ENCODE data around the gene TAS2R60. TPM values are rescaled to one million over a fixed set of nuclear protein-coding genes. Genes with fewer than 3 reads are reported as not detected.

Gene TAS2R60
- polyA plus RNA-seq, 1 of the 3 experiments (the other 2 are of a cell fraction): not detected

GRCh38 chr7:143407287-143408251 is 35.7 kb upstream of the TAS2R60 start:
- TF ChIP-seq PBX3 (IDR thresholded peaks at IDR 0.05): peak; percentile 35; the same call in 1 of the 2 replicates
- no peak for TF ChIP-seq ZBTB33 (IDR thresholded peaks at IDR 0.05; ENCODE audit: borderline replicate concordance, low read depth)
- no peak for TF ChIP-seq POLR2AphosphoS5 (IDR thresholded peaks at IDR 0.05; ENCODE audit: low read depth, low read length)
- no peak for DNase-seq
- 83% methylated on average over 12 of the region's 13 CpGs for WGBS (ENCODE audit: low lambda C conversion rate)
- no peaks in the 10 kb centered on the region for H3F3A ChIP-seq (replicated peaks; ENCODE audit: insufficient read depth)
- H3K79me2 ChIP-seq (ENCODE audit: insufficient read depth): no peaks in the 10 kb centered on the region
- H3K4me1 ChIP-seq (ENCODE audit: control insufficient read depth in 1 of 2, insufficient read depth in 2 of 2, low read depth in 1 of 2, low read length in 1 of 2): peaks cover 4 to 23% of the 10 kb centered on the region in 2 experiments; a peak in 3 of 4 replicates
- peak overlapping the region; percentile 85; the same call in 1 of the 2 replicates for H2AFZ ChIP-seq (ENCODE audit: low read depth)
- no peak overlapping the region for H3K27ac ChIP-seq (ENCODE audit: low read depth in 2 of 2, low read length in 1 of 2)
- H3K36me3 ChIP-seq (replicated peaks in 1 of 2; ENCODE audit: control insufficient read depth in 1 of 2, insufficient read depth in 2 of 2, low read length in 1 of 2): no peaks in the 10 kb centered on the region
- no peaks in the 10 kb centered on the region for H3K9me2 ChIP-seq
- H3K4me2 ChIP-seq: peak overlapping the region; percentile 61
- H3K27me3 ChIP-seq (ENCODE audit: insufficient read depth): no peaks in the 10 kb centered on the region
- no peaks in the 10 kb centered on the region for H3K9me3 ChIP-seq
- no peaks in the 10 kb centered on the region for H4K20me1 ChIP-seq (ENCODE audit: insufficient read depth)
- H3K9ac ChIP-seq: no peak overlapping the region; the same call in 1 of the 2 replicates
- ChIA-PET CTCF (interaction anchor here (1.2 to 8.8 kb wide), 6 partner anchors 8 to 192 kb away, joined by 3 to 68 read pairs (median 8); partner anchors contain the start of genes GSTK1 and ZYX), POLR2A (no interaction called here)
- H3K4me3 ChIP-seq (ENCODE audit: low read depth in 2 of 2, low read length in 1 of 2): no peak overlapping the region

- H4K20me1 ChIP-seq (ENCODE audit: insufficient read depth): no peaks in the 10 kb centered on the region
- H3K9ac ChIP-seq: no peak overlapping the region
- H3K27ac ChIP-seq (ENCODE audit: low read depth in 2 of 2, low read length in 1 of 2): no peak overlapping the region
- H3K9me2 ChIP-seq: no peaks in the 10 kb centered on the region
- CTCF ChIA-PET: interaction anchor here (1.2 to 8.8 kb wide), 6 partner anchors 8 to 168 kb away, joined by 3 to 68 read pairs (median 7); partner anchors contain the start of genes GSTK1 and ZYX
- no peaks in the 10 kb centered on the region for H3K36me3 ChIP-seq (replicated peaks in 1 of 2; ENCODE audit: control insufficient read depth in 1 of 2, insufficient read depth in 2 of 2, low read length in 1 of 2)
- no peak overlapping the region for H2AFZ ChIP-seq (ENCODE audit: low read depth)
- no peak overlapping the region for H3K4me2 ChIP-seq
- POLR2A ChIA-PET: no interaction called here
- DNase-seq: no peak
- WGBS (ENCODE audit: low lambda C conversion rate): 63% methylated on average over 11 of the region's 20 CpGs
- H3K4me1 ChIP-seq (ENCODE audit: control insufficient read depth in 1 of 2, insufficient read depth in 2 of 2, low read depth in 1 of 2, low read length in 1 of 2): peaks cover 4 to 23% of the 10 kb centered on the region in 2 experiments; a peak in 3 of 4 replicates
- H3F3A ChIP-seq (replicated peaks; ENCODE audit: insufficient read depth): no peaks in the 10 kb centered on the region
- no peaks in the 10 kb centered on the region for H3K27me3 ChIP-seq (ENCODE audit: insufficient read depth)
- no peaks in the 10 kb centered on the region for H3K9me3 ChIP-seq
- H3K4me3 ChIP-seq (ENCODE audit: low read depth in 2 of 2, low read length in 1 of 2): no peak overlapping the region
- no peaks in the 10 kb centered on the region for H3K79me2 ChIP-seq (ENCODE audit: insufficient read depth)
- TF ChIP-seq POLR2AphosphoS5 (IDR thresholded peaks at IDR 0.05; ENCODE audit: low read depth, low read length) (no peak), MEF2A (IDR thresholded peaks at IDR 0.05; ENCODE audit: borderline replicate concordance, low read depth) (no peak), FOXJ3 (CRISPR knock-in tag; IDR thresholded peaks at IDR 0.05) (no peak), RXRA (IDR thresholded peaks at IDR 0.05; ENCODE audit: borderline replicate concordance, low read depth) (no peak), CTCF (IDR thresholded peaks at IDR 0.05) (no peak), GATA2 (CRISPR knock-in tag; IDR thresholded peaks at IDR 0.05) (no peak), REST (IDR thresholded peaks at IDR 0.05; ENCODE audit: low read depth, low read length) (no peak), EZH2phosphoT487 (IDR thresholded peaks at IDR 0.05; ENCODE audit: borderline replicate concordance, low read depth) (no peak), USF2 (IDR thresholded peaks at IDR 0.05; ENCODE audit: borderline replicate concordance, low read depth, low read length) (no peak)
Measured at GRCh38 chr7:143408252-143408685, 35.0 kb upstream of the TAS2R60 start.
